Neural cell (in vitro differentiated cells): Measurements from ENCODE around the gene SEPTIN8.

Experiments used
- CTCF ChIP-seq: fragments of 450-650 bp; IDR thresholded peaks from 2 replicates; pipeline ENCODE4 v1.5.1; 2014; ENCODE audit warnings: antibody characterized with exemption, mild to moderate bottlenecking, moderate library complexity; ENCODE audit not compliant: poor library complexity, severe bottlenecking
- EP300 ChIP-seq: fragments of 450-650 bp; conservative IDR thresholded peaks from 2 replicates; pipeline ENCODE4 v1.6.1; 2014; ENCODE audit warnings: antibody characterized with exemption, mild to moderate bottlenecking, moderate library complexity; ENCODE audit not compliant: poor library complexity, severe bottlenecking
- EZH2 ChIP-seq: fragments of 200-600, 300-800 bp; shearing (Covaris generic), sonication (generic); IDR thresholded peaks from 2 replicates; pipeline ENCODE4 v1.6.1; 2014; ENCODE audit warnings: antibody characterized with exemption, low read length, borderline replicate concordance, mild to moderate bottlenecking; ENCODE audit not compliant: insufficient read depth, poor library complexity, severe bottlenecking
- MXI1 ChIP-seq: fragments of 450-650 bp; conservative IDR thresholded peaks from 2 replicates; pipeline ENCODE4 v1.6.1; 2014; ENCODE audit warnings: antibody characterized with exemption, mild to moderate bottlenecking; ENCODE audit not compliant: poor library complexity, severe bottlenecking
- POLR2AphosphoS5 ChIP-seq: IDR thresholded peaks from 2 replicates; pipeline ENCODE4 v1.6.1; 2012
- RAD21 ChIP-seq: fragments of 450-650 bp; conservative IDR thresholded peaks from 2 replicates; pipeline ENCODE4 v1.6.1; 2014; ENCODE audit warnings: antibody characterized with exemption, mild to moderate bottlenecking, moderate library complexity
- REST ChIP-seq: IDR thresholded peaks from 2 replicates; pipeline ENCODE4 v1.6.1; 2012; ENCODE audit warnings: borderline replicate concordance
- SMC3 ChIP-seq: fragments of 450-650 bp; conservative IDR thresholded peaks from 2 replicates; pipeline ENCODE4 v1.6.1; 2014; ENCODE audit warnings: antibody characterized with exemption, mild to moderate bottlenecking, moderate library complexity; ENCODE audit not compliant: poor library complexity
- TAF1 ChIP-seq: IDR thresholded peaks from 2 replicates; pipeline ENCODE4 v1.6.1; 2012; ENCODE audit warnings: low read depth

GRCh38 chr5:132775476-132775961 lies 1.5 kb downstream of the SEPTIN8 start:
- no peak for TF ChIP-seq POLR2AphosphoS5
- TF ChIP-seq SMC3, result no peak
- TF ChIP-seq CTCF, result no peak
- TF ChIP-seq EP300, result no peak
- TF ChIP-seq RAD21, result no peak
- TF ChIP-seq EZH2, result no peak
- no peak for TF ChIP-seq TAF1
- no peak for TF ChIP-seq REST
- TF ChIP-seq MXI1, result no peak
